Right ventricle myocardium inferior (tissue), 1 donor: ENCODE measurements around the gene MRPS6. TPM values are rescaled to one million over a fixed set of nuclear protein-coding genes. Genes with fewer than 3 reads are reported as not detected.

Experiments
- ATAC-seq: fragments of 200-7000 bp; cut with Tn5 transposase; one replicate; pipeline ENCODE4 v1.9.1; 2020; ENCODE audit warnings: mild to moderate bottlenecking, moderate library complexity
- DNase-seq: peaks from one replicate; pipeline ENCODE4 v3.0.0; 2021; ENCODE audit errors: missing footprints
- intact Hi-C: fragments of 100-400 bp; cut with DNase I; formaldehyde crosslinking; loops from one replicate; pipeline ENCODE4 v1.11.0; 2022
- total RNA-seq: library from RNA; stranded (reverse); fragmentation: NEBNext Ultra II Directional; extraction: Animal tissue kit (Norgen Biotek cat#: 25700); gene quantifications from one replicate; pipeline ENCODE4 v1.2.1, GENCODE V29; 2021
- donor health status: DM: no; HTN: yes; CAD: no; lungs with severe emphysema.

The MRPS6 gene
- total RNA-seq, 1 donor from 2014 or later, result 72.2 TPM

- no peak for DNase-seq
- ATAC-seq, result no peak
- intact Hi-C loops, result loop anchor here (5.0 kb wide), 4 partner anchors 49 to 221 kb away; no protein-coding TSS in a partner anchor
Measured at GRCh38 chr21:34126691-34127090, 53.3 kb downstream of the MRPS6 start.

- DNase-seq, result no peak
- intact Hi-C loops, result loop anchor here (5.0 kb wide), 4 partner anchors 51 to 219 kb away; no protein-coding TSS in a partner anchor
- peak; percentile 38 for ATAC-seq
Measured at GRCh38 chr21:34128124-34128523, 54.7 kb downstream of the MRPS6 start.

- intact Hi-C loops, result loop anchor here (5.0 kb wide), 4 partner anchors 51 to 219 kb away; no protein-coding TSS in a partner anchor
- DNase-seq, result no peak
- peak; percentile 44 for ATAC-seq
Measured at GRCh38 chr21:34128674-34129038, 55.3 kb downstream of the MRPS6 start.

- peak; percentile 93 for ATAC-seq
- no peak for DNase-seq
- intact Hi-C loops, result loop anchor here (5.0 kb wide), 4 partner anchors 52 to 218 kb away; no protein-coding TSS in a partner anchor
Measured at GRCh38 chr21:34129039-34129891, 55.9 kb downstream of the MRPS6 start.

GRCh38 chr21:34129901-34130715, 56.7 kb downstream of the MRPS6 start:
- no peak for ATAC-seq
- intact Hi-C loops, result loop anchor here (5.0 kb wide), 4 partner anchors 52 to 217 kb away; no protein-coding TSS in a partner anchor

GRCh38 chr21:34130716-34130985, 57.3 kb downstream of the MRPS6 start:
- DNase-seq (no peak), ATAC-seq (no peak)
- intact Hi-C loops, result no loop called here

More at GRCh38 chr21:34129901-34130715, 56.7 kb downstream of the MRPS6 start:
- DNase-seq, result no peak

GRCh38 chr21:34131586-34131985, 58.2 kb downstream of the MRPS6 start:
- DNase-seq (no peak), ATAC-seq (no peak)
- intact Hi-C loops, result no loop called here

- DNase-seq (no peak), ATAC-seq (no peak)
- intact Hi-C loops, result no loop called here
Measured at GRCh38 chr21:34132202-34132601, 58.8 kb downstream of the MRPS6 start.

- ATAC-seq, result no peak
- intact Hi-C loops, result no loop called here
- no peak for DNase-seq
Measured at GRCh38 chr21:34132926-34133325, 59.5 kb downstream of the MRPS6 start.

- DNase-seq, result no peak
- ATAC-seq, result no peak
- intact Hi-C loops, result no loop called here
Measured at GRCh38 chr21:34133392-34133791, 60.0 kb downstream of the MRPS6 start.

- ATAC-seq (no peak), DNase-seq (no peak)
- intact Hi-C loops, result no loop called here
Measured at GRCh38 chr21:34133802-34134201, 60.4 kb downstream of the MRPS6 start.

GRCh38 chr21:34135330-34135729, 62.0 kb downstream of the MRPS6 start:
- no peak for ATAC-seq
- no peak for DNase-seq
- intact Hi-C loops, result no loop called here

GRCh38 chr21:34141373-34141772, 68.0 kb downstream of the MRPS6 start:
- intact Hi-C loops, result no loop called here
- DNase-seq, result no peak

GRCh38 chr21:34143685-34144182, 70.4 kb downstream of the MRPS6 start:
- intact Hi-C loops, result no loop called here
- ATAC-seq, result no peak
- no peak for DNase-seq

More at GRCh38 chr21:34141373-34141772, 68.0 kb downstream of the MRPS6 start:
- ATAC-seq, result no peak

GRCh38 chr21:34144224-34144623, 70.8 kb downstream of the MRPS6 start:
- ATAC-seq (peak; percentile 35), DNase-seq (no peak)
- intact Hi-C loops, result no loop called here

- ATAC-seq, result no peak
- no peak for DNase-seq
- intact Hi-C loops, result no loop called here
Measured at GRCh38 chr21:34147792-34148418, 74.5 kb downstream of the MRPS6 start.

GRCh38 chr21:34148419-34148804, 75.0 kb downstream of the MRPS6 start:
- DNase-seq (no peak), ATAC-seq (no peak)
- intact Hi-C loops, result no loop called here

- DNase-seq (no peak), ATAC-seq (no peak)
- intact Hi-C loops, result no loop called here
Measured at GRCh38 chr21:34148826-34149558, 75.6 kb downstream of the MRPS6 start.

- intact Hi-C loops, result no loop called here
- ATAC-seq, result no peak
- DNase-seq, result no peak
Measured at GRCh38 chr21:34152500-34152899, 79.1 kb downstream of the MRPS6 start.
